ENCODE measurements around the gene ZBTB40. TPM values are rescaled to one million over a fixed set of nuclear protein-coding genes. Genes with fewer than 3 reads are reported as not detected.

Gene ZBTB40
- polyA plus RNA-seq, 1 donor from 2014 or later: 5.0 TPM

DNA sequence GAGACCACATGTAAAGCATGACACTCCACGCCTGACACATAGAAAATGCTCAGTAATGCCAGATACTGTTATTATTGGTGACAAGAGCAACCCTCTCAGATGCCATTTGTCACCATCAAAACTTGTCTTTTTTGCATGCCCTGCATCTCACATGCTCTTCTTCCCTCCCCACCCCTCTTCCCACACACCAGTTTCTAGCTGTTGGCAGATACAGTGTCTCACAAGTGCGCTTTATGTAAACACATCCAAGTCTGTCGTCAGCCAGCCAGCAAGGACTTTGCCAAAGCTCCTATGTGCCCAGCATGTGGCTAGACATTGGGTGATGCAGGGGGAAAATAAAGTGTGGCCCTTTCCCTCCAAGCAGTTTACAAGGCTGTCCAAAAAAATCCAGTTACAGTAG lies 66.7 kb downstream of the ZBTB40 start:
- Mint-ChIP-seq H3K36me3 (peaks cover 14% of the 10 kb centered on the region), H3K4me1 (no peaks in the 10 kb centered on the region), H3K9me3 (no peaks in the 10 kb centered on the region), H3K4me3 (no peak overlapping the region), H3K27me3 (no peaks in the 10 kb centered on the region), H3K27ac (no peak overlapping the region)

DNA sequence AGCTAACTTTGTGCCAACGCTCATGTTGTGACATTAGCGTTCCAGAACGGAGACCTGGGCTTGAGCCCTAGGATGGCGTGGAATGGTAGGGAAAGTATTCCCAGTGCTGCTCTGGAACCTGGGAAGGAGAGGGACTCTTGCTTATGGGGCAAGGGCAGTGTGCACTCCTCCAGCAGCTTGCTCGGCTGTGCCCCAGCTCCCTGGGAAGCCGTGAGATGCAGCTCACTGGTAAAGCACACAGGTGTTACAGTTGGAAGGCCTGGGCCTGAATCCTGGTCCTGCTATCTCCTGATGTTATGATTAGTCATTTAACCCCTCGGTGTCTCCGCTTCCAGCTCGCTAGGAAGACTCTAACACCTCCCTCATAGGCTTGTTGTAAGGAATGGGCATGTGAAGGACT lies 69.2 kb downstream of the ZBTB40 start:
- peaks cover 12% of the 10 kb centered on the region for H3K36me3 Mint-ChIP-seq

DNA sequence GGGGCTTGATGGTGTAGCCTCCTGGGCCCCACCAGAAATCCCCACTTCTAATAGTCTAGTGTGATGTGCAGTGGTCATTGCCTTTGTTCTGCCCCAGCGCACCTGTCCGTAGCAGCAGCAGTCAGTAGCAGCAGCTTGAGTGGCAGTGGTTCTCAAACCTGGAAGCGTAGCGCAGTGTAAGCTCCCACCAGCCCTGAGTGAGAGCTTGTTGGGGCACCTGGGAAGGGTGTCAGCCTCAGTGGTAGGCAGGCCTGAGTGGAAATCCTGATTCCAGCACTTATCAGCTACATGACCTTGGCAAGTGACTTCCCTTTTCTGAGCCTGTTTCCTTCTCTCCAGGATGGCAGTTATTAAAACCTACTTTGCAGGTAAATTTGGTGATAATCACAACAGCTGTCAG lies 70.0 kb downstream of the ZBTB40 start:
- Mint-ChIP-seq H3K36me3 (peaks cover 17% of the 10 kb centered on the region), H3K9me3 (no peaks in the 10 kb centered on the region), H3K27me3 (no peaks in the 10 kb centered on the region), H3K27ac (peak overlapping the region in 1 of 3 donors; percentile 6), H3K4me3 (no peak overlapping the region), H3K4me1 (no peaks in the 10 kb centered on the region)

More for the DNA sequence above, 69.2 kb downstream of the ZBTB40 start:
- H3K27me3 Mint-ChIP-seq: no peaks in the 10 kb centered on the region
- H3K27ac Mint-ChIP-seq: no peak overlapping the region
- H3K4me1 Mint-ChIP-seq: no peaks in the 10 kb centered on the region
- H3K4me3 Mint-ChIP-seq: no peak overlapping the region
- no peaks in the 10 kb centered on the region for H3K9me3 Mint-ChIP-seq

DNA sequence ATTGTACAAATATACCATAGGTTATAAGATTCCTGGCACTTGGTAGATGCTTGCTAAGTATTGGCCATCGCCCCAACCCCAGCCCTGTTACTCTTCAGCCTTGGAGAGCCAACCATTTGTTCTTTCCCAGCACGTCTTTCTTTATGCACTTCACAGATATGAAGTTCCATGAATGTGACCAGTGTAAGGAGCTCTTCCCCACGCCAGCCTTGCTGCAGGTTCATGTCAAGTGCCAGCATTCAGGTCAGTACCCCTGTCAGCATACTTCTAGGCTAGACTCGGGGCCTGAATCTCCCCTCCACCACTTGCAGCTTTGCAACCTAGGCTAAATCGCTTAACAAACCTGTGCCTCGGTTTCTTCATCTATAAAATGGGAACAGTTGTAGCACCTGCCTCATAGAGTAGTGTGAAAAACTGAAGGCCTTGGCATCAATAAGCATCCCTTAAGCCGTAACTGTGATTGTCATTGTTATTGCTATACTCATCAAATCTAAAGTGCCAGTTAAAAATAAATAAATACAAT lies 70.6 kb downstream of the ZBTB40 start:
- Mint-ChIP-seq H3K36me3 (peaks cover 19% of the 10 kb centered on the region), H3K4me1 (no peaks in the 10 kb centered on the region), H3K27me3 (no peaks in the 10 kb centered on the region), H3K9me3 (no peaks in the 10 kb centered on the region), H3K27ac (no peak overlapping the region), H3K4me3 (no peak overlapping the region)

DNA sequence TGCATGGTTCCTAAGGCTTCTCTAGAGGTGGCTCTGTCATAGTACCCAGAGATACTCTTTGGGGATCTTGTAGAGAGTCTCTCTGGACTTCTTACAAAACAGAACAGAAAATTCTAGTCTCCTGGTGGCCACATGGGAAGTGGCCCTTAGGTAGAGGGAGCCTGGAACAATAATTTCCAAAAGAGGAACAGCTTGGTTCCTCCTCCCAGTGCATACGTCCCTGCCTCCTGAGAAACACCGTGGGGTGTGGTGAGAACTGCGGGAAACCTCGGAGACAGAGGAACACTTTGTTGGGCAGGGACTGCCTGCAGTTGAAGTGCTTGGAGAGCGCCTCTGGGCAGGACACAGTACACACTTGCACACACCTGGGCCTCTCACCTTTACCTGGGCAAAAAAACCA lies 72.8 kb downstream of the ZBTB40 start:
- H3K27ac Mint-ChIP-seq: no peak overlapping the region
- H3K27me3 Mint-ChIP-seq: no peaks in the 10 kb centered on the region
- H3K4me3 Mint-ChIP-seq: no peak overlapping the region
- H3K4me1 Mint-ChIP-seq: no peaks in the 10 kb centered on the region
- H3K9me3 Mint-ChIP-seq: no peaks in the 10 kb centered on the region
- H3K36me3 Mint-ChIP-seq: peaks cover 16% of the 10 kb centered on the region

DNA sequence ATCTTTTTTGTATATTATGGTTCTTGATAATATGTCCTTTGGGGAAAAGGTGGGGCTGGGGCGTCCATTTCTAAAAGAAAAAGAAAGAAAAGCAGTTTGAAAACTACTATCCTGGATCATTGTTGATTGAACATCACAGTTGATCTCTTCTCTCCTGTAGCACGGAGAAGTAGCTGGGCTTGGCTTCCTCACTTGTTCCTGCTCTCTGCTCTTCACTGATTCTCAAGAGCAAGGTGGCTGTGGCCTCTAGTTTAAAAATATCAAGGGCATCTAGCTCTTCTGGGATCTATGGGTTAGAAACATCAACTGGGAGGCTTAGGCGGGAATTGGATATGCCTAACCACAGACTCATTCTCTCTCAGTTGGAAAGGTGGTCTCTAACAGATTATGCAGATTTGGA lies 73.6 kb downstream of the ZBTB40 start:
- no peak overlapping the region for H3K4me3 Mint-ChIP-seq
- peaks cover 15% of the 10 kb centered on the region for H3K36me3 Mint-ChIP-seq
- no peaks in the 10 kb centered on the region for H3K4me1 Mint-ChIP-seq
- no peak overlapping the region for H3K27ac Mint-ChIP-seq
- no peaks in the 10 kb centered on the region for H3K27me3 Mint-ChIP-seq
- no peaks in the 10 kb centered on the region for H3K9me3 Mint-ChIP-seq

DNA sequence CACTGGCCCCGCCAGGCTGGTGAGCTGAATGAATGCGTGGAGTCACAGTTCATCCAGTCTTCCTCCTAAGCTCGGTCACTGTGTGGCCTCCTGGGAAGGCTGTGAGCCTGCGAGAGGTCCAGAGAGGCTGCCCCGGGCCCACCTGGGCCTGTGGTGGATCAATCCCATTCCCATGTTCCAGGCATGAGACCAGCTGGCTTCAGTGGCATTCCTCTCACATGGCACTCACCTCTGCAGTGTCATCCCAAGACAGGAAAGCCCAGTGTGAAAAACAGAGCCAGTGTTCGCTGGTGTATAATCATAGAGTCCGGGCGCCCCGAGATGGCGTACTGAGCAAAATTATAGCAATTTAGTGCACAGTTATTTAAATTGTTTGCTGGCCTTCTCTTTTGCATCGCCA lies 74.0 kb downstream of the ZBTB40 start:
- H3K27me3 Mint-ChIP-seq: no peaks in the 10 kb centered on the region
- no peaks in the 10 kb centered on the region for H3K9me3 Mint-ChIP-seq
- H3K27ac Mint-ChIP-seq: no peak overlapping the region
- H3K36me3 Mint-ChIP-seq: peaks cover 15% of the 10 kb centered on the region
- H3K4me1 Mint-ChIP-seq: no peaks in the 10 kb centered on the region
- no peak overlapping the region for H3K4me3 Mint-ChIP-seq

DNA sequence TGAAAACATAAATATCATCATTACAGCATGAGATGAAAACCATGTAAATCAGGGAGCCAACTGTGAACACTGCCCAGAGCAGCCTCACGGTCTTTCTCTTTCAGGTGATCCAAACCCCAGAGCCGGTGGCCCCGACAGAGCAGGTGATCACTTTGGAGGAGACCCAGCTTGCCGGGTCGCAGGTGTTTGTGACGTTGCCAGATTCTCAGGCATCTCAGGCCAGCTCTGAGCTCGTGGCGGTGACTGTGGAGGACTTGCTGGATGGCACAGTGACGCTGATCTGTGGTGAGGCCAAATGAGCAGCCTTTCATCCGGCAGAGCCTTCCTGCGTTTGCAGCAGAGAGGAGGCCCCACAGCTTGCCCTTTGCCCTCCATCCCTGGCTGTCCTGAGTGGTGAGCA lies 74.4 kb downstream of the ZBTB40 start:
- no peak overlapping the region for H3K4me3 Mint-ChIP-seq
- H3K27me3 Mint-ChIP-seq: no peaks in the 10 kb centered on the region
- no peaks in the 10 kb centered on the region for H3K4me1 Mint-ChIP-seq
- peaks cover 14% of the 10 kb centered on the region for H3K36me3 Mint-ChIP-seq
- no peaks in the 10 kb centered on the region for H3K9me3 Mint-ChIP-seq
- H3K27ac Mint-ChIP-seq: no peak overlapping the region

DNA sequence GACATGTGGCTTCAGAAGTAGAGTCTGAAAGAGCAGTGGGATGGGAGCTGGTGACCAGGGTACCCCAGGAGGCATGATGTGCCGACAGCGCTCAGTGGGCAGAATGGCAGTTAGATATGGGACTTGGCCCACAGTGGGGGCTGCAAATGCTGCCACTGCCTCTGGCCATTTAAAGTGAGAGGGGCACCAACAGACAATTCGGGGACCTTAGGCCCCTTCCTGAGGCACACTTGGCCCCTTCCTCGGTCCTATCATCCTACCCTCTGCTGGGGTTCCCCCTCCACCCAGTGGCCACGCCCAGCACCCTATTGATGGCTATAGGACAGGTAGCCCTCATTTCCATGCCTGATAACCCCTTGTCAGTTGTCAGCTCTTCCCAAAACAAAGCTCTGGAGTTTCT lies 75.0 kb downstream of the ZBTB40 start:
- no peaks in the 10 kb centered on the region for H3K4me1 Mint-ChIP-seq
- H3K4me3 Mint-ChIP-seq: no peak overlapping the region
- H3K9me3 Mint-ChIP-seq: no peaks in the 10 kb centered on the region
- H3K27ac Mint-ChIP-seq: no peak overlapping the region
- H3K27me3 Mint-ChIP-seq: no peaks in the 10 kb centered on the region
- H3K36me3 Mint-ChIP-seq: peaks cover 10% of the 10 kb centered on the region

DNA sequence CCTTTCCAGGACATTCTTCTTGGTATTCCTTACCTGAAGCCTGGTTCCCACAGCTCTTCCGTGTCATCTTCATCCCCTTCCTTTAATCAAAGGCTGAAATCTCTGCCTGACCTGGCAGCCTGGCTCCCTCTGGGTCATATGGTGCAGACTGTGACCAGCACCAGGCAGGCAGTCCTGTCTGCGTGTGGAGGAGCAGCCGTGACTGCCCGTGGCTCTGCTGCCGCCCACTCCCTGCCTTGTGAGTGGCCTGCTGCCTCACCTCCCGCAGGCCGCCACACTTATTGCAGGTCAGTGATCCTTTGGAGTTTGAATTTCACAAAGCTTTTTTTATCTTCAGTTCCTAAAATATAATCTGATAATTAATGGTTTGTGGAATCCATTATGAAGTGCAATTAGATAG lies 75.5 kb downstream of the ZBTB40 start:
- H3K36me3 Mint-ChIP-seq: peaks cover 10% of the 10 kb centered on the region
- H3K4me3 Mint-ChIP-seq: no peak overlapping the region
- H3K4me1 Mint-ChIP-seq: no peaks in the 10 kb centered on the region
- H3K27ac Mint-ChIP-seq: no peak overlapping the region
- H3K9me3 Mint-ChIP-seq: no peaks in the 10 kb centered on the region
- H3K27me3 Mint-ChIP-seq: no peaks in the 10 kb centered on the region

DNA sequence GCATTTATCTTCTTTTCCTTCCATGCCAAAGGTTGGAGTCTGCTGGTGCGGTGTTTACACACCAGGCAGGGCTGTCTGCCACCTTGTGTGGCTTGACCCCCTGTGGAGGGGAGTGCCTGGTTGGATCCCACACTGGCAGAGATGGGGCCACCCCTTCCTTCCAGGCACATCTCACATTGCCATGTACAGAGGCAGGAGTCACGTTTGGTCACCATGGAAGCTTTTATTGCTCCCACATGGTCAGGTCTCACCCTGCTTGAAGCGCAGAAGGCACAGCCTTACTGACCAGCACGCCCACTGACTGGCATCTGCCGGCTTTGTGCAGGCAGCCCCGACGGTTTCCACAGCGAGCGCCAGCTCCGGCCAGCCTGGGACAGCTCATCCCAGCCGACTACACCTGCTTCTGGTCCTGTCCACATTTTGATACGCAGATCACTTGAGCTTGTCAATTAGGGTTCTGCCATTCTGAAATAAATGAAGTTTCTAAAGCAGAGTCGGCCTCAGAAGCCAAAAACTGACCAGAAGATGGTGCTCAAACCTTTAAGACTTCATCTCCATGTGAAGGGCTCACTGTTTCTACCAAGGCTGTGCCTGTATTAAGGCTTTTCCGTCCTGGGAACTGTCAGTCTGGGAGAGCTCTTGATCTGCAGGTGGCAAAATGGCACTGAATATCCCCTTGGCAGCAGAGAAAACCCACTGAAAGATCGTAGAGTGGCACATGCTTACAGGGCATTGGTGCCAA lies 76.1 kb downstream of the ZBTB40 start:
- Mint-ChIP-seq H3K4me1 (no peaks in the 10 kb centered on the region), H3K27me3 (no peaks in the 10 kb centered on the region), H3K4me3 (no peak overlapping the region), H3K27ac (no peak overlapping the region), H3K9me3 (no peaks in the 10 kb centered on the region), H3K36me3 (peaks cover 10% of the 10 kb centered on the region)

DNA sequence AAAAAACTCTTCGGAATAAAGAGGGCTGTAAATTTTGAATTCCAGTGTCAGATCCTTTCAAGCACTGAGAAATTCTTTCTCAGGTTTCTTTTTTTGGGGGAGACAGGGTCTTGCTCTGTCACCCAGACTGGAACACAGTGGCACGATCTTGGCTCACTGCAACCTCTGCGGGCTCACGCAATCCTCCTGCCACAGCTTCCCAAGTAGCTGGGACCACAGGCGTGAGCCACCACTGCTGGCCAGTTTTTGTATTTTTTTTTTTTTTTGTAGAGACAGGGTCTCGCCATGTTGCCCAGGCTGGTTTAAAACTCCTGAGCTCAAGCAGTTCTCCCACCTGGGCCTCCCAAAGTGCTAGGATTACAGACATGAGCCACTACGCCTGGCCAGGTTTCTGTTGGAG lies 76.8 kb downstream of the ZBTB40 start:
- Mint-ChIP-seq H3K9me3 (no peaks in the 10 kb centered on the region), H3K4me3 (no peak overlapping the region), H3K27ac (no peak overlapping the region), H3K36me3 (peaks cover 13% of the 10 kb centered on the region), H3K27me3 (no peaks in the 10 kb centered on the region), H3K4me1 (no peaks in the 10 kb centered on the region)

DNA sequence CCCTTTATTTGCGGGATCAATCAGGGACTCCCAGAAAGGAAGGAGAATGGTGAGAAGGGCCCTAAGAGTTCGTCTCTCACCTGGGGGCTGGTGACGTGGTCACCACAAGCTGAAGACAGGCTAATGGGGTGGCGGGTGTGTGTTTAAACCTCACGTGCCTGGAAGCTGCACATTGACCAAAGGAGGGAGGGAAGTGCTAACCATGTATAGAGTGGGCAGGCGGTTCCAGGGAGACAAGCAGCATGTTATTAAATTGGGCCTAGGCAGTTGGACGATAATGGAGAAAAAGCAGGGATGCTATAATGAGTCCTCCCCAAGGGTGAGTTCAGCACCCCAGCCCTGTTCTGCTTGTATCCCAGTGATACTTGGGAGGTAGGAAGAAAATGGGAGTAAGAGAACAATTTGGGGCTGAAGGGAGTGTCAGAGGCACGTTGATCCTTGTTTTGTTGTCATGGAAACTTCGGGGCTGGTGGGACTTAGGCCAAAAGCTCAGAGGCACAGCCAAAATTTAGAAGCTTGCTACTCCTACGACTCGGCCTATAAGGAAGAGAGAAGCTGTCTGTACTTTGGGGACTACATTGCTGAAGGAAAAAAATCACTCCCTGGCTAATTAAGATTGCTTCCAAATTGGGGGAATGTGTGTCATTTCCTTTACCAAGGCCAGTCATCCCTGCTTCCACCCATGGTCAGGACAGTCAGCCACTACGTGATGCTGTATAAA lies 78.4 kb downstream of the ZBTB40 start:
- Mint-ChIP-seq H3K9me3 (no peaks in the 10 kb centered on the region), H3K27ac (no peak overlapping the region), H3K36me3 (peaks cover 11% of the 10 kb centered on the region), H3K27me3 (no peaks in the 10 kb centered on the region), H3K4me3 (no peak overlapping the region), H3K4me1 (no peaks in the 10 kb centered on the region)

DNA sequence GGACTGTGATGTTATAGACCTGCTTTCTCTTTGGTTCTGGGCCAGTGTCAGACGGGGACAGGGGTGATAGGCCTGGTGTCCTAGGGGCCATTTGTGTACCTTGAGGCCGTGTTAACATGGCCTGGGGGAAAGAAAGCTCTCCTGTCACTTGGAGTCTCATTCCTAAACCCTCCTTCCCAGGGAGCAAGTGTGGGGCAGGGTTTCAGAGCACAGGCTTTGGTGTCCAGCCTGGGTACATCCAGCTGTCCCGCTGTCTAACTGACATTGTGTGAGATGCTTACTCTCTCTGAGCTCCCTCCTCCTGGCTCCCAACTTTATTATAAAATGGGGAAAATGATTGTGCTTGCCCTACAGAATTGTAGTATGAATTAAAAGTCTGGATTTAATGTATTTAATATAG lies 79.1 kb downstream of the ZBTB40 start:
- H3K27ac Mint-ChIP-seq: no peak overlapping the region
- peaks cover 11% of the 10 kb centered on the region for H3K36me3 Mint-ChIP-seq
- H3K4me3 Mint-ChIP-seq: no peak overlapping the region
- H3K27me3 Mint-ChIP-seq: no peaks in the 10 kb centered on the region
- no peaks in the 10 kb centered on the region for H3K9me3 Mint-ChIP-seq
- no peaks in the 10 kb centered on the region for H3K4me1 Mint-ChIP-seq

DNA sequence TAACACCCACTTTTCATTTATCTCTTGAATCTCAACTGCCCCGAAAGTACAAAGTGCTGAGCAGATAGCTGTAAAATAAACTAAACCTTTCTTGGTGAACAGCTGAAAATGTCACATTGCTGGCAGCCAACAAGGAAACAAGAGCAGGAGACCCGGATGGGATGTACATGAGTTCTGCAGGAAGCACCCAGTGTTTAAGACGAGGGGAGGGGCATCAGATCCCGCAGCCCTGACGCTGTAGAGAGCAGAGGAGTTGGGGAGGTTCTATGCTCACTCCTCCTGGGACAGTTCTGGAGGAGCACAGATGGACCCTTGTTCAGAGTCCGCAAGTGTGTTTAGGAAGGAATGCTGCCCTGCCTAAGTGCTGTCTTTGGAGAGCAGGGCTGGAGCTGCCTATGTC lies 79.6 kb downstream of the ZBTB40 start:
- no peak overlapping the region for H3K4me3 Mint-ChIP-seq
- no peak overlapping the region for H3K27ac Mint-ChIP-seq
- peaks cover 10% of the 10 kb centered on the region for H3K36me3 Mint-ChIP-seq
- no peaks in the 10 kb centered on the region for H3K9me3 Mint-ChIP-seq
- no peaks in the 10 kb centered on the region for H3K27me3 Mint-ChIP-seq
- H3K4me1 Mint-ChIP-seq: no peaks in the 10 kb centered on the region

All from IgD-negative memory B cell (primary cell).